Naive thymus-derived CD8-positive, alpha-beta T cell (primary cell): ENCODE measurements around the gene MRPL53. TPM values are rescaled to one million over a fixed set of nuclear protein-coding genes. Genes with fewer than 3 reads are reported as not detected.
"Not testable (repeated sequence)": the region's sequence is repeated elsewhere in the genome, so short reads cannot be mapped to it uniquely, and the experiment has no call there.

Experiments used
- ATAC-seq, 2 donors: fragments of 150-1000 bp; cut with Tn5 transposase in 1 of 2; sonication (Bioruptor Pico), chemical (Tn5 transposase) in 1 of 2; 1 replicate in 1 of 2; 2 replicates in 1 of 2; pipeline ENCODE4 v1.10.0; 2021; ENCODE audit warnings: mild to moderate bottlenecking in 2 of 2, moderate library complexity in 2 of 2
- POLR2A ChIA-PET: fragments of 350-600 bp; sonication (Branson Sonifier 250); formaldehyde crosslinking; loops from one replicate; lab custom pipeline; 2021; ENCODE audit warnings: antibody characterized with exemption; lab: Charles Lee
- DNase-seq, 10 donors: peaks; one replicate each; pipeline versions ENCODE4 v3.0.0 to v3.0.0-alpha.2; 2020 to 2022
- H3K27ac Mint-ChIP-seq, 10 donors: one replicate each; pipeline ENCODE4 v1.8.0; 2020 to 2022; ENCODE audit warnings: mild to moderate bottlenecking in 10 of 10, mixed read lengths in 10 of 10, moderate library complexity in 4 of 10, inconsistent platforms in 1 of 10
- H3K27me3 Mint-ChIP-seq, 5 donors: one replicate each; pipeline ENCODE4 v1.8.0; 2021 to 2022; ENCODE audit warnings: mixed read lengths in 5 of 5
- H3K36me3 Mint-ChIP-seq, 3 donors: one replicate each; pipeline ENCODE4 v1.8.0; 2020 to 2022; ENCODE audit warnings: mixed read lengths in 3 of 3, mild to moderate bottlenecking in 2 of 3, inconsistent platforms in 1 of 3
- H3K4me1 Mint-ChIP-seq, 4 donors: one replicate each; pipeline ENCODE4 v1.8.0; 2021 to 2022; ENCODE audit warnings: mixed read lengths in 4 of 4
- H3K4me3 Mint-ChIP-seq, 10 donors: one replicate each; pipeline ENCODE4 v1.8.0; 2020 to 2022; ENCODE audit warnings: mild to moderate bottlenecking in 10 of 10, mixed read lengths in 10 of 10, moderate library complexity in 6 of 10, inconsistent platforms in 1 of 10
- H3K9me3 Mint-ChIP-seq, 9 donors: one replicate each; pipeline ENCODE4 v1.8.0; 2020 to 2022; ENCODE audit warnings: mixed read lengths in 9 of 9, mild to moderate bottlenecking in 3 of 9, inconsistent platforms in 1 of 9, moderate library complexity in 1 of 9
- polyA plus RNA-seq, 3 donors: library from polyadenylated mRNA; unstranded; fragments of 300-500 nt; fragmentation: Illumina TruSeq; gene quantifications; one replicate each; pipeline ENCODE4 v1.2.3, GENCODE V29; 2021
- total RNA-seq, 8 experiments: library from RNA in 2 of 8; stranded (reverse) in 2 of 8; gene quantifications; one replicate each; pipeline ENCODE4 v1.2.3 and lab custom pipeline; 2021 to 2026

The MRPL53 gene
- total and polyA plus RNA-seq, 5 experiments from 2014 or later = 72.0 to 171 (median 148) TPM

GRCh38 chr2:74472945-74473258 lies 422 bp upstream of the MRPL53 start:
- H3K27ac Mint-ChIP-seq = peak overlapping the region; percentile 98 to 100 (median 99)
- H3K9me3 Mint-ChIP-seq = no peaks in the 10 kb centered on the region
- DNase-seq (no peak), ATAC-seq (no peak)
- no peaks in the 10 kb centered on the region for H3K27me3 Mint-ChIP-seq
- POLR2A ChIA-PET = interaction anchor here (0.6 to 5.8 kb wide), 16 partner anchors 8 to 112 kb away, joined by 3 to 172 read pairs (median 6); partner anchors contain the start of genes AUP1, C2orf81, CCDC142 and HTRA2
- peaks cover 0 to 25% (median 10%) of the 10 kb centered on the region in 3 donors for H3K36me3 Mint-ChIP-seq
- peak overlapping the region; percentile 94 to 99 (median 98) for H3K4me3 Mint-ChIP-seq
- H3K4me1 Mint-ChIP-seq = peaks cover 19 to 41% (median 29%) of the 10 kb centered on the region in 4 donors

- POLR2A ChIA-PET = interaction anchor here (0.6 to 5.8 kb wide), 10 partner anchors 7 to 83 kb away, joined by 3 to 172 read pairs (median 7); partner anchors contain the start of genes C2orf81, CCDC142, INO80B and TTC31
- Mint-ChIP-seq H3K27ac (peak overlapping the region; percentile 98 to 100 (median 99)), H3K36me3 (peaks cover 0 to 17% (median 10%) of the 10 kb centered on the region in 3 donors), H3K27me3 (no peaks in the 10 kb centered on the region), H3K4me3 (peak overlapping the region; percentile 94 to 99 (median 98)), H3K9me3 (no peaks in the 10 kb centered on the region), H3K4me1 (peaks cover 16 to 36% (median 26%) of the 10 kb centered on the region in 4 donors)
- DNase-seq (no peak), ATAC-seq (no peak)
These were observed 981 bp downstream of the MRPL53 start for GRCh38 chr2:74471332-74472065.

- not testable (repeated sequence) for ATAC-seq, DNase-seq, H3K9me3 Mint-ChIP-seq, H3K27me3 Mint-ChIP-seq
- POLR2A ChIA-PET = interaction anchor here (0.6 to 5.8 kb wide), 5 partner anchors 11 to 80 kb away, joined by 3 to 172 read pairs (median 4); partner anchors contain the start of genes CCDC142, INO80B, TTC31 and WBP1
- Mint-ChIP-seq H3K36me3 (peaks cover 0 to 13% (median 10%) of the 10 kb centered on the region in 3 donors), H3K27ac (peak overlapping the region in 9 of 10 donors; percentile 67 to 90 (median 83)), H3K4me3 (peak overlapping the region in 9 of 10 donors; percentile 36 to 73 (median 60)), H3K4me1 (peaks cover 16 to 40% (median 31%) of the 10 kb centered on the region in 4 donors)
These were observed 1.7 kb downstream of the MRPL53 start for GRCh38 chr2:74470742-74471141.

GRCh38 chr2:74464406-74464805 lies 8.1 kb downstream of the MRPL53 start:
- POLR2A ChIA-PET = interaction anchor here (1.0 to 4.6 kb wide), 8 partner anchors 8 to 286 kb away, joined by 3 to 31 read pairs (median 6); partner anchors contain the start of genes C2orf81, CCDC142, INO80B and MOB1A

GRCh38 chr2:74462786-74463105 lies 9.7 kb downstream of the MRPL53 start:
- H3K27me3 Mint-ChIP-seq = peaks cover 0 to 2% (median 0%) of the 10 kb centered on the region in 5 donors
- peak overlapping the region in 3 of 10 donors; percentile 34 to 81 (median 77) for H3K27ac Mint-ChIP-seq
- no peak for ATAC-seq
- H3K4me3 Mint-ChIP-seq = peak overlapping the region in 7 of 10 donors; percentile 10 to 84 (median 76)
- POLR2A ChIA-PET = interaction anchor here (9.8 kb wide), 1 partner anchor 11 kb away, joined by 172 read pairs; the partner anchor contains the start of gene MRPL53
- peaks cover 0 to 10% (median 0%) of the 10 kb centered on the region in 3 donors for H3K36me3 Mint-ChIP-seq
- no peaks in the 10 kb centered on the region for H3K9me3 Mint-ChIP-seq
- DNase-seq = no peak
- H3K4me1 Mint-ChIP-seq = peaks cover 14 to 50% (median 48%) of the 10 kb centered on the region in 4 donors

More at GRCh38 chr2:74464406-74464805, 8.1 kb downstream of the MRPL53 start:
- Mint-ChIP-seq H3K27me3 (no peaks in the 10 kb centered on the region), H3K36me3 (peaks cover 0 to 10% (median 0%) of the 10 kb centered on the region in 3 donors), H3K4me3 (peak overlapping the region; percentile 76 to 98 (median 84)), H3K27ac (peak overlapping the region in 9 of 10 donors; percentile 19 to 99 (median 74)), H3K9me3 (no peaks in the 10 kb centered on the region), H3K4me1 (peaks cover 12 to 36% (median 33%) of the 10 kb centered on the region in 4 donors)
- DNase-seq (no peak), ATAC-seq (no peak)

GRCh38 chr2:74462054-74462785 lies 10.3 kb downstream of the MRPL53 start:
- peak overlapping the region in 3 of 10 donors; percentile 10 to 58 (median 51) for H3K4me3 Mint-ChIP-seq
- peaks cover 0 to 2% (median 0%) of the 10 kb centered on the region in 5 donors for H3K27me3 Mint-ChIP-seq
- ATAC-seq (no peak), DNase-seq (no peak)
- peaks cover 17 to 55% (median 48%) of the 10 kb centered on the region in 4 donors for H3K4me1 Mint-ChIP-seq
- H3K36me3 Mint-ChIP-seq = peaks cover 0 to 10% (median 0%) of the 10 kb centered on the region in 3 donors
- no peaks in the 10 kb centered on the region for H3K9me3 Mint-ChIP-seq
- POLR2A ChIA-PET = interaction anchor here (9.8 kb wide), 1 partner anchor 11 kb away, joined by 172 read pairs; the partner anchor contains the start of gene MRPL53
- peak overlapping the region in 2 of 10 donors; percentile 34 to 77 for H3K27ac Mint-ChIP-seq

- Mint-ChIP-seq H3K4me3 (peak overlapping the region in 3 of 10 donors; percentile 24 to 66 (median 58)), H3K4me1 (peaks cover 25 to 63% (median 56%) of the 10 kb centered on the region in 4 donors), H3K9me3 (no peaks in the 10 kb centered on the region), H3K27ac (peak overlapping the region in 3 of 10 donors; percentile 22 to 56 (median 32)), H3K27me3 (peaks cover 0 to 2% (median 0%) of the 10 kb centered on the region in 5 donors), H3K36me3 (peaks cover 0 to 10% (median 0%) of the 10 kb centered on the region in 3 donors)
- POLR2A ChIA-PET = interaction anchor here (1.3 to 9.8 kb wide), 2 partner anchors 12 to 21 kb away, joined by 3 to 172 read pairs; partner anchors contain the start of gene MRPL53
- DNase-seq (no peak), ATAC-seq (no peak)
These were observed 11.1 kb downstream of the MRPL53 start for GRCh38 chr2:74461187-74462053.

GRCh38 chr2:74460187-74460586 lies 12.3 kb downstream of the MRPL53 start:
- Mint-ChIP-seq H3K4me1 (peaks cover 32 to 66% (median 59%) of the 10 kb centered on the region in 4 donors), H3K4me3 (peak overlapping the region; percentile 22 to 100 (median 96)), H3K27ac (peak overlapping the region in 6 of 10 donors; percentile 22 to 74 (median 62)), H3K36me3 (peaks cover 0 to 18% (median 0%) of the 10 kb centered on the region in 3 donors)
- not testable (repeated sequence) for H3K27me3 Mint-ChIP-seq, H3K9me3 Mint-ChIP-seq, ATAC-seq, DNase-seq
- POLR2A ChIA-PET = interaction anchor here (1.3 to 9.8 kb wide), 4 partner anchors 8 to 71 kb away, joined by 3 to 172 read pairs (median 58); partner anchors contain the start of genes AUP1, HTRA2 and MRPL53

- POLR2A ChIA-PET = interaction anchor here (0.6 to 9.8 kb wide), 7 partner anchors 9 to 1079 kb away, joined by 3 to 172 read pairs (median 45); partner anchors contain the start of genes AUP1, C2orf81, CCDC142 and HTRA2
- Mint-ChIP-seq H3K4me3 (peak overlapping the region; percentile 91 to 100 (median 98)), H3K4me1 (peaks cover 38 to 71% (median 64%) of the 10 kb centered on the region in 4 donors), H3K36me3 (peaks cover 0 to 20% (median 0%) of the 10 kb centered on the region in 3 donors), H3K27ac (peak overlapping the region; percentile 90 to 100 (median 100))
- not testable (repeated sequence) for ATAC-seq, H3K27me3 Mint-ChIP-seq, DNase-seq, H3K9me3 Mint-ChIP-seq
These were observed 12.9 kb downstream of the MRPL53 start for GRCh38 chr2:74459503-74460118.

GRCh38 chr2:74458938-74459363 lies 13.5 kb downstream of the MRPL53 start:
- H3K27ac Mint-ChIP-seq = peak overlapping the region; percentile 93 to 100 (median 100)
- peaks cover 0 to 2% (median 0%) of the 10 kb centered on the region in 5 donors for H3K27me3 Mint-ChIP-seq
- DNase-seq (no peak), ATAC-seq (no peak)
- POLR2A ChIA-PET = interaction anchor here (0.5 to 9.8 kb wide), 24 partner anchors 9 to 1226 kb away, joined by 3 to 172 read pairs (median 4); partner anchors contain the start of genes AUP1, C2orf81, CCDC142 and DQX1
- H3K4me3 Mint-ChIP-seq = peak overlapping the region; percentile 91 to 100 (median 98)
- peaks cover 42 to 74% (median 63%) of the 10 kb centered on the region in 4 donors for H3K4me1 Mint-ChIP-seq
- no peaks in the 10 kb centered on the region for H3K9me3 Mint-ChIP-seq
- peaks cover 0 to 20% (median 0%) of the 10 kb centered on the region in 3 donors for H3K36me3 Mint-ChIP-seq
